GM12878 (cell line): Measurements from ENCODE around the gene CD101. TPM values are rescaled to one million over a fixed set of nuclear protein-coding genes. Genes with fewer than 3 reads are reported as not detected.
A peak's percentile ranks its signal among the peaks of the same experiment; 100 is the strongest.

Source experiments
- ATAC-seq: fragments of 200-7000 bp; cut with Tn5 transposase; 3 replicates; pipeline ENCODE4 v1.9.1; 2020; ENCODE audit warnings: mild to moderate bottlenecking, moderate library complexity
- BruUV-seq: library from RNA; stranded (reverse); fragments of 400-500 nt; replicated peaks from 2 replicates; lab custom pipeline; 2021; lab: Mats Ljungman, UMichigan
- CTCF ChIA-PET: fragments of 300-600 bp; sonication (Branson Sonifier 250); formaldehyde crosslinking; extraction: SDS; loops from one replicate; lab custom pipeline; 2021; ENCODE audit warnings: inconsistent platforms; lab: Yijun Ruan, JAX
- POLR2A ChIA-PET: fragments of 350-600 bp; formaldehyde crosslinking; extraction: SDS; loops from one replicate; lab custom pipeline; 2021; ENCODE audit warnings: inconsistent platforms; lab: Charles Lee
- RAD21 ChIA-PET: fragments of 300-600 bp; sonication (Branson Sonifier 250); formaldehyde crosslinking; loops from one replicate; lab custom pipeline; 2023; ENCODE audit warnings: antibody characterized with exemption; ENCODE audit not compliant: unreplicated experiment; lab: Charles Lee
- SMC1A ChIA-PET: fragments of 300-600 bp; sonication (Branson Sonifier 250); formaldehyde crosslinking; loops from one replicate; lab custom pipeline; 2023; ENCODE audit not compliant: unreplicated experiment, uncharacterized antibody; lab: Charles Lee
- DNase-seq: peaks from one replicate; pipeline ENCODE4 v3.0.0-alpha.2; 2011; ENCODE audit warnings: low read depth, low spot score
- FAIRE-seq: peaks from 3 replicates; lab custom pipeline; 2011; peaks lifted over from hg19 to GRCh38; lab: Jason Lieb, UNC
- H2AFZ ChIP-seq: 2 replicates; pipeline ENCODE4 v1.6.0; 2011; ENCODE audit warnings: low read depth, low read length, control low read depth; ENCODE audit not compliant: control insufficient read depth
- H3K27ac ChIP-seq: 2 replicates; pipeline ENCODE4 v1.5.1; 2011; ENCODE audit warnings: control low read depth; ENCODE audit not compliant: control insufficient read depth, insufficient read depth
- H3K27me3 ChIP-seq, 2 experiments: replicated peaks in 1 of 2; 2 replicates each; pipeline versions ENCODE4 v1.6.0 to v1.6.1; 2011; ENCODE audit warnings: low read length in 1 of 2; ENCODE audit not compliant: control insufficient read depth in 2 of 2, insufficient read depth in 2 of 2
- H3K36me3 ChIP-seq, 2 experiments: 2 replicates each; pipeline ENCODE4 v1.5.1; 2011; ENCODE audit warnings: low read length in 1 of 2; ENCODE audit not compliant: control insufficient read depth in 2 of 2, insufficient read depth in 2 of 2
- H3K4me1 ChIP-seq: 2 replicates; pipeline ENCODE4 v1.6.1; 2011; ENCODE audit warnings: mild to moderate bottlenecking, low read length, moderate library complexity, mixed read lengths; ENCODE audit not compliant: control insufficient read depth, insufficient read depth
- H3K4me2 ChIP-seq: 2 replicates; pipeline ENCODE4 v1.6.0; 2011; ENCODE audit warnings: control low read depth; ENCODE audit not compliant: control insufficient read depth, insufficient read depth
- H3K4me3 ChIP-seq: fragments of 200-600 bp; sonication (generic); 2 replicates; pipeline ENCODE4 v1.5.1; 2016
- H3K79me2 ChIP-seq: 2 replicates; pipeline ENCODE4 v1.6.0; 2011; ENCODE audit warnings: low read length; ENCODE audit not compliant: control insufficient read depth, insufficient read depth
- H3K9ac ChIP-seq: 2 replicates; pipeline ENCODE4 v1.8.0; 2011; ENCODE audit warnings: low read length, control low read depth, mixed read lengths; ENCODE audit not compliant: control insufficient read depth, insufficient read depth
- H3K9me3 ChIP-seq: replicated peaks from 3 replicates; pipeline ENCODE4 v1.5.1; 2011; ENCODE audit warnings: mild to moderate bottlenecking, low read length; ENCODE audit not compliant: control insufficient read depth, insufficient read depth
- H4K20me1 ChIP-seq: 2 replicates; pipeline ENCODE4 v1.6.0; 2011; ENCODE audit not compliant: control insufficient read depth, insufficient read depth
- ATF7 ChIP-seq: fragments of 450-650 bp; IDR thresholded peaks from 2 replicates; pipeline ENCODE4 v1.6.1; 2016; ENCODE audit warnings: low read depth, mild to moderate bottlenecking
- EGR1 ChIP-seq, 2 experiments: IDR thresholded peaks; 1 replicate in 1 of 2; 2 replicates in 1 of 2; pipeline ENCODE4 v1.6.1; 2011 to 2012; ENCODE audit warnings: low read depth in 2 of 2, low read length in 2 of 2, borderline replicate concordance in 1 of 2, mild to moderate bottlenecking in 1 of 2, moderate library complexity in 1 of 2
- FOXK2 ChIP-seq: fragments of 450-650 bp; IDR thresholded peaks from 2 replicates; pipeline ENCODE4 v1.6.1; 2017; ENCODE audit warnings: mild to moderate bottlenecking, moderate library complexity
- HCFC1 ChIP-seq: fragments of 150-350 bp; IDR thresholded peaks from 2 replicates; pipeline ENCODE4 v1.6.1; 2014; ENCODE audit warnings: low read length
- IRF4 ChIP-seq: IDR thresholded peaks from 2 replicates; pipeline ENCODE4 v1.6.1; 2011; ENCODE audit warnings: low read depth, low read length
- MEF2B ChIP-seq: fragments of 450-650 bp; IDR thresholded peaks from 2 replicates; pipeline ENCODE4 v1.6.1; 2018; ENCODE audit warnings: mild to moderate bottlenecking, moderate library complexity; ENCODE audit not compliant: partially characterized antibody, poor library complexity, severe bottlenecking
- MTA3 ChIP-seq: IDR thresholded peaks from 2 replicates; pipeline ENCODE4 v1.6.1; 2012; ENCODE audit warnings: low read length, inconsistent platforms, borderline replicate concordance
- MXI1 ChIP-seq: fragments of 150-350 bp; IDR thresholded peaks from 2 replicates; pipeline ENCODE4 v1.6.1; 2011; ENCODE audit warnings: low read depth, mild to moderate bottlenecking, inconsistent platforms, low read length, improper control_type of control experiment
- RAD21 ChIP-seq: IDR thresholded peaks from 2 replicates; pipeline ENCODE4 v1.6.1; 2011; ENCODE audit warnings: mild to moderate bottlenecking, low read depth, low read length, moderate library complexity; ENCODE audit not compliant: insufficient read depth
- RAD51 ChIP-seq: fragments of 450-650 bp; IDR thresholded peaks from 2 replicates; pipeline ENCODE4 v1.6.1; 2016; ENCODE audit warnings: moderate library complexity, mild to moderate bottlenecking, inconsistent platforms
- SMARCA5 ChIP-seq: fragments of 450-650 bp; IDR thresholded peaks from 2 replicates; pipeline ENCODE4 v1.6.1; 2017; ENCODE audit warnings: mild to moderate bottlenecking
- SMC3 ChIP-seq: IDR thresholded peaks from 2 replicates; pipeline ENCODE4 v1.6.1; 2011; ENCODE audit warnings: low read length, improper control_type of control experiment, borderline replicate concordance
- TCF12 ChIP-seq: IDR thresholded peaks from 2 replicates; pipeline ENCODE4 v1.6.1; 2011; ENCODE audit warnings: low read depth, mild to moderate bottlenecking, low read length
- YY1 ChIP-seq: IDR thresholded peaks from 2 replicates; pipeline ENCODE4 v1.6.1; 2011; ENCODE audit warnings: low read depth, mild to moderate bottlenecking, low read length
- ZNF24 ChIP-seq: fragments of 450-650 bp; IDR thresholded peaks from 2 replicates; pipeline ENCODE4 v1.6.1; 2017; ENCODE audit warnings: antibody characterized with exemption, mild to moderate bottlenecking
- WGBS: methylation state at CpG from one replicate; pipeline ENCODE4 v1.1.6; 2016; ENCODE audit warnings: low lambda C conversion rate; ENCODE audit not compliant: insufficient replicate concordance, insufficient coverage; ENCODE audit errors: missing lambda C conversion rate; 5-methylcytosine and 5-hydroxymethylcytosine counted together
- in situ Hi-C: fragments of 300-500 bp; cut with MboI; formaldehyde crosslinking; loops from 9 replicates; pipeline ENCODE4 v1.14.3; 2018; ENCODE audit warnings: mixed read lengths
- intact Hi-C: fragments of 100-400 bp; cut with micrococcal nuclease; formaldehyde crosslinking; loops from one replicate; pipeline ENCODE4 v1.14.2; 2022; ENCODE audit not compliant: unreplicated experiment
- polyA plus RNA-seq, 11 experiments: library from polyadenylated mRNA; depleted of rRNA in 4 of 11; unstranded in 6 of 11; stranded (reverse) in 5 of 11; fragments of >200 nt; fragmentation: Nextera tagmentation in 4 of 11; fragmentation: Illumina TruSeq in 1 of 11; extraction: Ambion mirVana in 4 of 11; extraction: Trizol in 1 of 11; gene quantifications; 1 replicate in 1 of 11; 2 replicates in 10 of 11; pipeline versions ENCODE4 v1.2.1 to v1.2.3, GENCODE V29; 2011 to 2016; ENCODE audit warnings: inconsistent platforms in 2 of 11, missing spikeins in 2 of 11, low read depth in 1 of 11
- total RNA-seq, 4 experiments: library from RNA; depleted of rRNA in 3 of 4; stranded (reverse); fragments of >200 nt in 3 of 4; fragmentation: Illumina TruSeq in 1 of 4; extraction: Trizol in 1 of 4; gene quantifications; 2 replicates each; pipeline versions ENCODE4 v1.2.1 to v1.2.3, GENCODE V29; 2013 to 2021
- TF ChIP-seq, protein P1 (sequence below), 3 experiments: IDR thresholded peaks in 2 of 3; conservative IDR thresholded peaks in 1 of 3; 2 replicates each; pipeline ENCODE4 v1.5.1; 2011; ENCODE audit warnings: low read depth in 3 of 3, low read length in 3 of 3, mild to moderate bottlenecking in 3 of 3, control low read depth in 2 of 3, moderate library complexity in 2 of 3, inconsistent platforms in 1 of 3, mixed read lengths in 1 of 3; ENCODE audit not compliant: control insufficient read depth in 2 of 3, insufficient read depth in 1 of 3; ENCODE audit errors: extremely low read depth in 1 of 3
- TF ChIP-seq, protein P2 (sequence below): IDR thresholded peaks from 2 replicates; pipeline ENCODE4 v1.6.1; 2011; ENCODE audit warnings: low read depth, low read length, improper control_type of control experiment, borderline replicate concordance

CD101 gene
- total and polyA plus RNA-seq, 10 of the 15 experiments (the other 5 are each of a cell fraction or from before 2014, with no cell fraction given), result 0.56 to 7.9 (median 2.9) TPM

DNA sequence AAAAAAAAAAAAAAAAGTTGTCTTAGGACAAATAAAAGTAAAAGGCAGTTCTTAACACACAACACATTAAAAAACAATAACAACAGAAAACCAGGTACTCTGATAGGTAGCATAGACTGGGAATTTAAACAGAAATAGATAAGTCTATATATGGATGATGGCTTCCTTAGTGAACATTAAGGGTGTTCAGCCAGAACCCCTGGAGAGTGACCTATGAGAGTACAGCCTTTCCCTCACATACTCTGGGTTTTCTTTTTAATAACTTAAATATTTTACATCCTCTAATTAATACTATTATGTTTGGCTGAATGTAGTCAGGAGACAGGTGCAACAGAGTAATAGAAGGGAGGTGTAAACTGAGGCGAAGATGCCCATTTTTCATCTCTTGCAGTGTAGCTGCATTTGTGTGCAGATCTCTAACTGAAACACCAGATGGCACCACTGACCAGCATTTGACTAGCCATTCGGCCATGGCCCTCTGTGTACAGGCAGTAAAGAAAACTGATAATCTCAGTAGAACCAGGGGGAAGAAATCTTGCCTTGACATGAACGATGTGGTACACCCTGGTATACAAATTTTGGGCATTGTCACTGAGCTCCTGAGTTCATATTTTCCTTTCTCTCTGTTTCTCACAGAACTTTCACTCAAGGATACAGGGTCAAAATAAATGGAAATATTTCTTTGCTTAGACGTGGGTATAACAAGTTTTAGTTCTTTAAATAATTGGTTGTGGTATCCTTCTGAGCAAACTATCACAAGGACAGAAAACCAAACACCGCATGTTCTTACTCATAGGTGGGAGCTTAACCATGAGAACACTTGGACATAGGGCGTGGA is 66.2 kb downstream of the CD101 start:
- ChIA-PET RAD21 (interaction anchor here (0.6 to 6.3 kb wide), 10 partner anchors 16 to 844 kb away, joined by 3 to 53 read pairs (median 4); no protein-coding TSS in a partner anchor), CTCF (interaction anchor here (0.6 to 9.1 kb wide), 22 partner anchors 11 to 692 kb away, joined by 3 to 167 read pairs (median 4); no protein-coding TSS in a partner anchor), POLR2A (interaction anchor here (1.9 kb wide), 1 partner anchor 61 kb away, joined by 7 read pairs; no protein-coding TSS in a partner anchor), SMC1A (interaction anchor here (0.8 to 6.9 kb wide), 15 partner anchors 7 to 690 kb away, joined by 3 to 49 read pairs (median 6); partner anchors contain the start of genes CD101 and TTF2)
- H4K20me1 ChIP-seq, result peaks cover 2% of the 10 kb centered on the region; the same call in 1 of the 2 replicates
- peak; percentile 69 for ATAC-seq
- H3K79me2 ChIP-seq, result peaks cover 74% of the 10 kb centered on the region
- intact Hi-C loops (loop anchor here (2.0 to 10.0 kb wide), 3 partner anchors 61 to 297 kb away; partner anchors contain the start of gene MAN1A2), in situ Hi-C loops (no loop called here)
- peaks cover 0 to 10% of the 10 kb centered on the region in 2 experiments for H3K36me3 ChIP-seq
- H3K9ac ChIP-seq, result no peak overlapping the region
- H3K4me1 ChIP-seq, result peaks cover 12% of the 10 kb centered on the region
- no TSS peak for BruUV-seq
- 66% methylated on average over 6 of the region's 6 CpGs for WGBS
- no peak for FAIRE-seq
- no peak overlapping the region for H3K4me3 ChIP-seq
- DNase-seq, result peak; percentile 28
- H3K27me3 ChIP-seq, result no peaks in the 10 kb centered on the region
- 0 out of 2 replicates have a peak overlapping the region, but pooled peaks have one; percentile 29 for H3K27ac ChIP-seq
- no peak overlapping the region for H2AFZ ChIP-seq
- H3K4me2 ChIP-seq, result peak overlapping the region; percentile 38; the same call in 1 of the 2 replicates
- TF ChIP-seq RAD51 (no peak), IRF4 (0 out of 2 replicates have a peak, but pooled peaks have one; percentile 33), MTA3 (no peak), SMARCA5 (peak; percentile 64; the same call in 1 of the 2 replicates), FOXK2 (no peak), ATF7 (no peak), YY1 (peak; percentile 89), MXI1 (0 out of 2 replicates have a peak, but pooled peaks have one; percentile 34), RAD21 (peak; percentile 83), TCF12 (no peak), MEF2B (no peak), ZNF24 (no peak), HCFC1 (no peak), SMC3 (peak; percentile 75), EGR1 (IDR thresholded peaks at IDR 0.05; ENCODE audit: borderline replicate concordance in 1 of 2, low read depth in 2 of 2, low read length in 2 of 2) (no peak)
- TF ChIP-seq, protein P1, sequence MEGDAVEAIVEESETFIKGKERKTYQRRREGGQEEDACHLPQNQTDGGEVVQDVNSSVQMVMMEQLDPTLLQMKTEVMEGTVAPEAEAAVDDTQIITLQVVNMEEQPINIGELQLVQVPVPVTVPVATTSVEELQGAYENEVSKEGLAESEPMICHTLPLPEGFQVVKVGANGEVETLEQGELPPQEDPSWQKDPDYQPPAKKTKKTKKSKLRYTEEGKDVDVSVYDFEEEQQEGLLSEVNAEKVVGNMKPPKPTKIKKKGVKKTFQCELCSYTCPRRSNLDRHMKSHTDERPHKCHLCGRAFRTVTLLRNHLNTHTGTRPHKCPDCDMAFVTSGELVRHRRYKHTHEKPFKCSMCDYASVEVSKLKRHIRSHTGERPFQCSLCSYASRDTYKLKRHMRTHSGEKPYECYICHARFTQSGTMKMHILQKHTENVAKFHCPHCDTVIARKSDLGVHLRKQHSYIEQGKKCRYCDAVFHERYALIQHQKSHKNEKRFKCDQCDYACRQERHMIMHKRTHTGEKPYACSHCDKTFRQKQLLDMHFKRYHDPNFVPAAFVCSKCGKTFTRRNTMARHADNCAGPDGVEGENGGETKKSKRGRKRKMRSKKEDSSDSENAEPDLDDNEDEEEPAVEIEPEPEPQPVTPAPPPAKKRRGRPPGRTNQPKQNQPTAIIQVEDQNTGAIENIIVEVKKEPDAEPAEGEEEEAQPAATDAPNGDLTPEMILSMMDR (IDR thresholded peaks at IDR 0.05 in 2 of 3, conservative IDR thresholded peaks at IDR 0.05 in 1 of 3; ENCODE audit: control insufficient read depth in 2 of 3, extremely low read depth in 1 of 3, insufficient read depth in 1 of 3, low read depth in 3 of 3, low read length in 3 of 3), result peak; percentile 58 to 77 (median 61)
- TF ChIP-seq, protein P2, sequence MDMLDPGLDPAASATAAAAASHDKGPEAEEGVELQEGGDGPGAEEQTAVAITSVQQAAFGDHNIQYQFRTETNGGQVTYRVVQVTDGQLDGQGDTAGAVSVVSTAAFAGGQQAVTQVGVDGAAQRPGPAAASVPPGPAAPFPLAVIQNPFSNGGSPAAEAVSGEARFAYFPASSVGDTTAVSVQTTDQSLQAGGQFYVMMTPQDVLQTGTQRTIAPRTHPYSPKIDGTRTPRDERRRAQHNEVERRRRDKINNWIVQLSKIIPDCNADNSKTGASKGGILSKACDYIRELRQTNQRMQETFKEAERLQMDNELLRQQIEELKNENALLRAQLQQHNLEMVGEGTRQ, result no peak
- H3K9me3 ChIP-seq, result no peaks in the 10 kb centered on the region
